GM12891 (cell line): ENCODE data around the gene DOK5.

Experiments used
- PAX5 ChIP-seq: IDR thresholded peaks from 2 replicates; pipeline ENCODE4 v1.6.1; 2011; ENCODE audit warnings: low read length, moderate library complexity, mild to moderate bottlenecking; ENCODE audit not compliant: insufficient read depth, severe bottlenecking
- POLR2A ChIP-seq: IDR thresholded peaks from 2 replicates; pipeline ENCODE4 v1.6.1; 2011; ENCODE audit warnings: low read depth, low read length, control low read depth
- POLR2AphosphoS5 ChIP-seq: IDR thresholded peaks from 2 replicates; pipeline ENCODE4 v1.6.1; 2011; ENCODE audit warnings: low read depth, low read length, control low read depth
- SPI1 ChIP-seq: IDR thresholded peaks from 2 replicates; pipeline ENCODE4 v1.6.1; 2011; ENCODE audit warnings: low read depth, low read length, control low read depth
- TAF1 ChIP-seq: IDR thresholded peaks from 2 replicates; pipeline ENCODE4 v1.6.1; 2011; ENCODE audit warnings: low read depth, low read length, control low read depth

DNA sequence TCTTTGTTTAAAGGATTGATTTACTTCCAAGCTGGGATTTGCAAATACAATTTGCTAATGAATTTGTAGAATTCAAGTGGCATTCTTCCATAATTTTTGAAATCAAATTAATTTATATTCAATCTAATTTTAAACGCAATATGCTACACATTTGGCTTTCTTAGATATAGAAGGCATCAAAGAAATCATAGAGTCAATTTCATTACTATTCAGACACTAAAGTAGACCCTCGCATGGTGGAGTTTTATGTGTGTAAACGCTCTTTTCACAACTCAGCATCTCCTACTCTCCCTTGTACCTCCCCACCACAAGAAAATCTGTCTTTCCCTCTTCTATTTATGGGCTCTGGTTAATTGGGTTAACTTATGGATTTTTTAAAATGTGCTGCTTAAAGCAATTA lies 144.3 kb downstream of the DOK5 start:
- TF ChIP-seq POLR2AphosphoS5 = no peak
- TF ChIP-seq POLR2A = no peak
- no peak for TF ChIP-seq TAF1
- TF ChIP-seq PAX5 = no peak
- no peak for TF ChIP-seq SPI1
